Measurements from ENCODE around the gene ZCCHC2. TPM values are rescaled to one million over a fixed set of nuclear protein-coding genes. Genes with fewer than 3 reads are reported as not detected.

ZCCHC2 gene
- total RNA-seq, 1 donor from 2014 or later: 18.3 TPM

DNA sequence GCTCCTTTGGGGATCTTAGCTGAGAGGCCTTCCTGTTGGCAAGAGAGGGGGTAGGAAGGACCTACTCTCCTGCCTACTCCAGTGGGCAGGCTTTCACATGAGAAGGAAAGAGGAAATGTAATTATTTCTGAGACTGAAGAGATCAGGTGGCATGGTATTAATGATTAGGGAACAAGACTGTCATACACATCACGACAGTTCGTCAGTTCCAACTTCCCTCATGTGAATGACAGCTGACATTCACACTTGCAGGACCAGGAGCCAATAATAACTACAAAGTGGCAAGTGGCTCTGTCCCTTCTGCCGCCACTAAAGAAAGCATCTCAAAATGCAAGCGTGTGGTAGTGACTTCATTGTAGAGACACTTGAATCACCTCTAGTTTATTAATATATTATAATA is 90.0 kb downstream of the ZCCHC2 start:
- Mint-ChIP-seq H3K9me3 (no peaks in the 10 kb centered on the region), H3K4me1 (peaks cover 14% of the 10 kb centered on the region), H3K4me3 (no peak overlapping the region), H3K36me3 (no peaks in the 10 kb centered on the region), H3K27ac (no peak overlapping the region), H3K27me3 (ENCODE audit: low read depth) (peaks cover 33% of the 10 kb centered on the region)
- DNase-seq (ENCODE audit: low spot score in 2 of 2, unreplicated experiment in 2 of 2): no peak
- no peak for TF ChIP-seq CTCF (IDR thresholded peaks at IDR 0.05; ENCODE audit: unreplicated experiment)

DNA sequence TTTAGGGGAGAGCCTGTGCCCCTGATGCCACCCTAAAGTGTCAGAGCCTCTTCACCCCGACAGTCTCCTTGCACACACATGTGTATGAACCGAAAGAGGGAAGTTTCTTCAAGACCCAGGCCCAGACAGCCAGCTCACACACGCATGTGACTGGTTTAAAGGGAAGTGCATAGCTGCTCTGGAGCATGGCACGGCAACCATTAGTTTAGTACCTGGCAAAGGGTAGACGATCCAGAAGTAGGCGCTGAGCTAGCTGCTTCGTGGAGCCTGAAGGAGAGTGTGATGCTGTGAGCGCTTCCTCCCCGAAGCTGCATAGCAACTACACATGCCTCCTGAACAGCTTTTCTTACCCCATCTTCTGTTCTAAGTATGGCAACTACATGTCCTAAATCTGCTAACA is 91.7 kb downstream of the ZCCHC2 start:
- Mint-ChIP-seq H3K36me3 (no peaks in the 10 kb centered on the region), H3K9me3 (no peaks in the 10 kb centered on the region), H3K27ac (no peak overlapping the region), H3K4me1 (peaks cover 14% of the 10 kb centered on the region), H3K27me3 (ENCODE audit: low read depth) (peaks cover 36% of the 10 kb centered on the region), H3K4me3 (no peak overlapping the region)
- TF ChIP-seq CTCF (IDR thresholded peaks at IDR 0.05; ENCODE audit: unreplicated experiment): no peak
- DNase-seq (ENCODE audit: low spot score in 2 of 2, unreplicated experiment in 2 of 2): no peak

DNA sequence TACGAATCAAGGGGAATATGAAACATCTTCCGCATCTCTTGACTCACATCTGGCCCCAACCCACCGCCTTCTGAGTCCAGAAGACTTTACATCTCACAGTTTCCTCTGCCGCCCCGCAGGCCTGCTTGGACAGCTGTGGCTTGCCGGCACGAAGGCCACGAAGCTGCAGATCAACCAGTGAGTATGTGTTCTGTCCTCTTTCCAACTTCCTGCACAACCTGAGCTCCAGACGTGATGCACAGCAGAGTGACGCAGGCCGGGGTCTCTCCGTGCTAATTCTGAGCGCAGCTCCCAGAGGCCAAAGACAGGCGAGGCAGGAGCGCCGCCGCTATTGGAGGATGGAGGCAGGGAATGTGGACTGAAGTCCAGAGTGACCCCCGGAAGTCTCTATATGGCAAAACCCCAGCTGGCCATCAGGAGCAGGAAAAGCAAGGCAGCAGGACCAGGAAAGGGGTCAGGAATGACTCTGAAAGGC is 93.5 kb downstream of the ZCCHC2 start:
- Mint-ChIP-seq H3K4me1 (no peaks in the 10 kb centered on the region), H3K36me3 (no peaks in the 10 kb centered on the region), H3K9me3 (no peaks in the 10 kb centered on the region), H3K4me3 (no peak overlapping the region), H3K27ac (no peak overlapping the region), H3K27me3 (ENCODE audit: low read depth) (peaks cover 22% of the 10 kb centered on the region)
- TF ChIP-seq CTCF (IDR thresholded peaks at IDR 0.05; ENCODE audit: unreplicated experiment): no peak
- no peak for DNase-seq (ENCODE audit: low spot score in 2 of 2, unreplicated experiment in 2 of 2)

GRCh38 chr18:62617793-62618591 is 95.2 kb downstream of the ZCCHC2 start:
- Mint-ChIP-seq H3K9me3 (no peaks in the 10 kb centered on the region), H3K27ac (no peak overlapping the region), H3K27me3 (ENCODE audit: low read depth) (peaks cover 12% of the 10 kb centered on the region), H3K36me3 (no peaks in the 10 kb centered on the region), H3K4me3 (no peak overlapping the region), H3K4me1 (no peaks in the 10 kb centered on the region)
- DNase-seq (ENCODE audit: low spot score in 2 of 2, unreplicated experiment in 2 of 2): no peak
- TF ChIP-seq CTCF (IDR thresholded peaks at IDR 0.05; ENCODE audit: unreplicated experiment): no peak

DNA sequence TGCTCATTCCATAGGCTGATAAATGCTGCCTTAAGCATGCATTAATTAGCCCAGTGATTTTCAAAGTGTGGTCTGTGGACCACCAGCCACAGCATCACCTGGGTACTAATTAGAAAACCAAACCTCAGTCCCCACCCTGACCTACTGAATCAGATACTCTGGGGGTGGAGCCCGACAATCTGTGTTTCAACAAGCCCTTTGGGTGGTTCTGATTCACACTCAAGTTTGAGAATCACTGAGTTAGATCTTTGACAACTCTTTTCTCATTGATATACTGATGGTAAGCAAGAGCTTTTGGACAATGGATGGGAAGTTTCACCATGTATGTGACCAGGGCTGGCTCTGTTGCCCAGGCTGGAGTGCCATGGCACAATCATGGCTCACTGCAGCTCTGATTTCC is 95.9 kb downstream of the ZCCHC2 start:
- no peaks in the 10 kb centered on the region for H3K36me3 Mint-ChIP-seq
- no peak for TF ChIP-seq CTCF (IDR thresholded peaks at IDR 0.05; ENCODE audit: unreplicated experiment)
- H3K4me1 Mint-ChIP-seq: no peaks in the 10 kb centered on the region
- H3K27me3 Mint-ChIP-seq (ENCODE audit: low read depth): peaks cover 10% of the 10 kb centered on the region
- no peaks in the 10 kb centered on the region for H3K9me3 Mint-ChIP-seq
- no peak overlapping the region for H3K4me3 Mint-ChIP-seq
- no peak for DNase-seq (ENCODE audit: low spot score in 2 of 2, unreplicated experiment in 2 of 2)
- H3K27ac Mint-ChIP-seq: no peak overlapping the region
